SIG-M5 (cell line): ENCODE measurements around the gene ABCC4.

Source experiments
- DNase-seq: peaks from one replicate; lab custom pipeline; 2025; lab: John Stamatoyannopoulos, UW

ABCC4 gene

DNA sequence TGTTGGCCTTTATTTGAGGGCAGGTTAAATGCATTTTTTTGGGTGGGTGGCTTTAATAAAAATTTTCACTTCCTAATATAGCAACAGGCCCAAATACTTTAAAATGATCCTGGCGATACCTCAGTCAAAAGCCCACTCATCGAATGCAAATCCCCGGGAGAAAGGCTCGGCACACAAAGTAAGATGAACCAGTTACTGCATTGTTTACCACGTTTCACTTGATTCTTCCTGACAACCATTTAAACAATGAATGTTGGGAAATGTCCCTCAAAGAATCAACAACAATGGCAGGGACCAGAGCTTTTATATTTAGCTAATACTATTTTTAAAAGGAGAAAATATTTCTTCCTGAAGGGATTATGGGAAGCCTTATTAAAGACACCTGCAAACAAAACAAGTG lies 187.7 kb downstream of the ABCC4 start:
- no peak for DNase-seq

DNA sequence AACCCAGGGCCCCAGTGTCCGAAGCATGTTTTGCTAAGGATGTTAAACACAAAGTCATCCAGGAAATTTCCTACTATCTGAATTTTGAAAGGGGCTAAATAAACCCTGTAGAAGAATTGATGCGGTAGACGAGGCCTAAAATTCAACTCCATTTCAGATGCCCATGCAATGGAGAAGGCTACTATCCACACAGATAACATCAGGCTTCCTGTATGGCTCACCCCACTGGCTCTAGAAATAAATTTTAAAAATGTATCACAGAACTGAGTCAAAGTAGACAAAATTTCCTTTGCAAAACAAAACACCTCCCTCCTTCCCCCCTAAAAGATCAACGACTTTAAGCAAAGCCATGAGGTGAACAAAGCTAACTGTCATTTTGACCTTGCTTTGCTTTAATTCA lies 188.4 kb downstream of the ABCC4 start:
- DNase-seq, result no peak

DNA sequence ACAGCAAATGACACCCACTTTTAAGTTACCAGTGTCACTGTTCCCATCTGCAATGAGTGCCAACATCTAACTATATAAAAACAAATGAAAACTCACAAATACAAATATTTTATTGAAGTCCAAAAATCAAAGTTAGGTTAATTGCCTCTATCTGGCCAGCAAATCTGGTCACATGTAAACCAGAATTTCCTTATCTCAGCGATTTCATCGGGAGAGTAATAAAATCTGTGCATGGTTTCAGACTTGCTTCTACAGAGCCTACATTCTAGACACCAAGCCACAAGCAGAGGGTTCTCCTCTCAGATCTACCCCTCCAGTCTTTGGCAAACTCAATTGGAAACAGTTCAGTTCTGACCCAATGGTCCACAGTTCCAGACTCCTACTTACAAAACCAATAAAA lies 189.6 kb downstream of the ABCC4 start:
- DNase-seq, result no peak

DNA sequence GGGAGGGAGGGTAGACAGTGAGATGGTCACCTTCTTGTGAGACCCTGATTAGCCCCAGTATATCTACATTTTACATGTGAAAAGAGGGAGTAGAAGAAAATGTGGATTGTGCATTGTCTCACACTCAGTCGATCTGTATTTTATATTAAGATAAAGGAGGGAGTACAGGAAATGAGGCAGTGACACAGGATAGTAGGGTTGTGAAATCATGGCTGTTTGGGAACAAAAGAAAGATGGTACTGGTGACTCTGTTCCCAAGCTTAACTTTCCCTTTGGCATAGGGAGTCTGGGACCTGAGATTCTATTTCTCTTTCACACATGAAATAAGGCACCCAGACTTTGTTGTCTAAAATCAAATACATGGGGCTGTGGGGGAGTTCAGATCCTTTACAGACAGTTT lies 194.7 kb downstream of the ABCC4 start:
- DNase-seq, result no peak

DNA sequence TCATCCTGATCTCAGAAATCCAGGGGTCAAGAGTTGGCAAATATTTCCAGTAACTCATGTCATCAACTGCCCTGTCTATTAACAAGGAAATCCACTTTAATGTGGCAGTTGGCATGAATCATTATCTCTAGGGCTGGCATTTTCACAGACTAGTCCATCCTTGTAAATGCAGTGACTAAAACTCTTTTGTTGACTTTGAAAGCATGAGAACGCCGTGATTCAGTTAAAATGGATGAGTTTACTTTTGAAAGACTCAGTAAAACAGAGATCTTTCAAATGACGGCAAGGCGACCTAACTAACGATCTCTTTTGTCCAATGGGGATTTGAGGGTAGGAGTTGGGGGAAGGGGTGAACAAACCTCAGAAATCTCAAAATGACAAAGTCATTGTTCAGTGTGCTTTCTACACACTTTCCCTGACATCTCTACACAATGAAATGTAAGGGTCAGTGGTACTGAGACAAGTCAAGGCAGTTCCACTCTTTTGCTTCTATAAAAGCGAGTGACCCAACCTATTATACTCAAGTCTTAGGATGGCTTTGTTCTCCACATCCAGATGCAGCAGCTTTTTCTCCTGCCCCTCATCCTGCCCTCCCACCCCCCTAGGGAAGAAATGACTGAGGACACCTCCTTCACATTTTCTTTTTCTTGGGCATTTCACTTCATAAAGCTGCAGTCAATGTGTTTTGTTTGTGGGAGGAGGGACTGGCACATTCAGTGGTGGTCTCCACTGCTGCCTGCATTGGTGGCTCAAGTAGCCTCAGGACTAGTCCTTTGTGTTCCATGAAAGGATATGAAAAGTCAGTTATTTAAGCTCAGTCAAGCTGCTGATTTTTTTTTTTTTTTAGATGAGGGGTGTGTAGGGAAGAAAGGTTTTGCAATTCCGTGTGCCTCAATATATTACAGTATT lies 200.5 kb downstream of the ABCC4 start:
- DNase-seq, result no peak

DNA sequence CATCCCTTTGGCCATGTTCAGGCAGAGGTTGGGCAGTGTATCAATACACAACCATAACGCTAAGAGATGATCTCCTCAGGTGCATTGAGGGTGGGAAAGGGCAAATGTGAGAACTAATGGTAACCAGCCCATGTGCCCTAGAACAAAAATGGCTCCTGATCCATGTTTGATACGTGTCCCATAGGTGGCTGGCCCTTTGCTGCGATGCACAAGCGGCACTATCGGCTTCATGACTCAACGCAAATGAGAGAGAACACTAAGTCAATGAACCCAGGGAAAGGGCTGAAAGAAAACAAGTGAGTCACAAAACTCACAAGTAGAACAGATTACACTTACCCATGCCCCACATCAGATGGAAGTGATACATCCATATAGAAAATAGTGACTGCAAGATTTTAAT lies 201.7 kb downstream of the ABCC4 start:
- DNase-seq, result no peak

DNA sequence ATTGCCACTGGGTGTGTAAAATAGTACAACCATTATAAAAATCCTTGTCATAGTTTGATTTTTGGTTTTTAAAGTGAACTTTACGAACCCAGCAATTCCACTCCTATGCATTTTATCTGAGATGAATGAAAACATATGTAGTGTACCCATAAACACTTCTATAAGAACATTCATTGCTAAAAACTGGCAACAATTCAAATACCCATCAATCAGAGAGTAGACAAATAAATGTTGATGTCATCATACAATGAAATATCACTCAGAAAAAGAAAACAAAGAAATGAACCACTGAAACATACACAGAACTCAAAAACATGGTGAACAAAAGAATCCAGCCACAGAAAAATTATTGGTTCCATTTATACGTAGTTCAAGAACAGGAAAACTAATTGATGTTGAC lies 202.3 kb downstream of the ABCC4 start:
- no peak for DNase-seq

DNA sequence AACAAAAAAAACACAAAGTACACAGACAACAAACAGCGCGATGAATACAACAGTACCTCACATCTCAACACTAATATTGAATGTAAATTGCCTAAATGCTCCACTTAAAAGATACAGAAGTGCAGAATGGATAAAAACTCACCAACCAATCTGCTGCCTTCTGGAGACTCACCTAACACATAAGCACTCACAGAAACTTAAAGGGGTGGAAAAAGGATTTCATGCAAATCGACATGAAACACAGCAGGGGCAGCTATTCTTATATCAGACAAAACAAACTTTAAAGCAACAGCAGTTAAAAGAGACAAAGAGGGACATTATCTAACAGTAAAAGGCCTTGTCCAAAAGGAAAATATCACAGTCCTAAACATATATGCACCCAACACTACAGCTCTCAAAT lies 209.5 kb downstream of the ABCC4 start:
- no peak for DNase-seq

DNA sequence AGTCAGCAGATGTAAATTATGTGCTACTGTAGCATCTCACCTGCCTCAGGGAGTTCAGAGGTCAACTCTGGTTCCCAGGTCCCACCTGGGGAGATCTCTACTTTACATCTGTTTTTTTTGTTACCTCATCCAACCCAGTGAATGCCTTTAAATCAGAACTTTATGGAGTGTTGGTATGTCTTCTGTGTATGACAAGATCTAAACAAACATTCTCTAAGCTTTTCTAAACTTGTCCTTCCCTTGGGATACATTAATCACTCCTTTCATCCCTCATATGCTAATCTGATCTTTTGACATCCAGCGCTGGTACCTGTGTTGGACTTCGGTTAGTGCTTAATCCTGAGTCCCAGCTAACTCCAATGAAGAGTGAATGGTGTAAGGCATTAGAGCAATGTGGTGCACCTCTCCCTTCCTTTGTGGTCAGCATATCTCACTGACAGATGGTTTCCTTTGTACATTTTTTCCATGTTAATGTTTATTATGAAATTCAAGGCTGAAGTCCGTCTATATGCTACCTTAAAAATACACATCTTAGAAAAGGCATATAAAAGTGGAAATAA lies 213.4 kb downstream of the ABCC4 start:
- DNase-seq, result no peak

DNA sequence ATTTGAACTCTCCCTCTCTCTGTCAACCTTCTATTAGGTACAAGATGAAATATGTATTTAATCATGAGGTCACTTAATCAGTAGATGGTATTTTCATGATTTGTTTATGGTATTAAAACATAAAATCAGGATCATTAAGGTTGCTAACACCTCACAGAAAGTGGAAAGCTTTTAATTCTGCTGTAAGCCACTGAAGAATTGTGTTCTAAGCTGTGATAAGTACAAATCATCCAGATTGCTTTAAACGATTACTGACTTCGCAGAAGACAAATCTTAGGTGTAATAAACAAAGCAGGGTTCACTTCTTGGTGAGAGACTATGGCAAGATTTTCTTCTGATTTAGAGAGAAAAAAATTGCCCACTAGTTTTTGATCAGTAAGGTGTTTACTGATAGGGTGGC lies 214.5 kb downstream of the ABCC4 start:
- no peak for DNase-seq

DNA sequence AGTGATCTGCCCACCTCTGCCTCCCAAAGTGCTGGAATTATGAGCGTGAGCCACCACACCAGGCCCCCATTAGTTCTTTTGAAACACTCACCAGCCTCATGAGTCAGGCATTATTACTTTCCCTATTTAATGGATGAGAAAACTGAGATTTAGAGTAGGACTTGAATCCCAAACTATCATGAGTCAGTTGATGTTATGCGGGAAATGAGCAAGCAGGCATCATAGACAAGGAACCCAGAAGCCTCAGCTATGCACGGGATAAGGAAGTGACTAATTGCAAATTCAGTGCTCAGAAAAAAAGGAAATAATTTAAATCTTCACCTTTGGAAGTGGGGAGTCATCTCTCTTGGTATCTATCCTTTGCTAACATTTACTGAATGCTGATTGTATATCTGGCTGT lies 217.5 kb downstream of the ABCC4 start:
- no peak for DNase-seq

DNA sequence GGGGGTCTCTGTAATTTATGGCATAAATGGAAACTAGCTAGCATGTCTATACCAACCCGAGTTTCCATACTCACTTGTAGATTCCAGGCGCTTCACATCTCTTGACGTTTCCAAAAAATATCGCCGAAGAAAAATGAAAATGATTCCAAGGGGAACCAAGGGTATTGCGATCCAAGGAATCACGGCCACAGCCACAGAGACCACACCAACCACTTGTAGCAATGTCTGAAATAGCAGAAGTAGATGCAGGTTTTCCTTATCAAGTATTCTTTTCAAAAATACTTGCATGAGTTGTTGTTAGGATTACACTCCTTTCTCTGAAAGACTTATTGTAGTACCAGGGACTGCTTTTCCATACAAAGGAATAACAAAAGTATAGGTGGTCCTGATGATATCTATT lies 218.2 kb downstream of the ABCC4 start:
- DNase-seq, result no peak

DNA sequence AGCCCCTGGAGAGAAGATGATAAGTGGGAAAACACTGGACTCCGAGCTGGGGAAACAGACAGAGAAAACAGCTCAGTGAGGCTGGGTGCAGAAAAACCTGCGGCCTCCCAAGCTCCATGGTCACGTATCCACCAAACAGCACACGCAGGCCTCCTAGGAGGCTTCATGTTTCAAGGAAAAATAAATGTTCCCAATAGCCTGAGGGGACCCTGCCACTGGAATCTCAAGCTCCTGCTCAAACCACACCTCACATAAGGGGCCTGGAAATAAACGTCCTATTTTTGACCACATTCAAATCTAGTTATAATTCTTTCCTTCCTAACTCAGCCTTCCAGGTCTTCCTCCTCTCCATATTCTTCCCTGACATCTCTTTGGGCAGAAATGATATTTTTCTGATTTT lies 225.7 kb downstream of the ABCC4 start:
- no peak for DNase-seq

DNA sequence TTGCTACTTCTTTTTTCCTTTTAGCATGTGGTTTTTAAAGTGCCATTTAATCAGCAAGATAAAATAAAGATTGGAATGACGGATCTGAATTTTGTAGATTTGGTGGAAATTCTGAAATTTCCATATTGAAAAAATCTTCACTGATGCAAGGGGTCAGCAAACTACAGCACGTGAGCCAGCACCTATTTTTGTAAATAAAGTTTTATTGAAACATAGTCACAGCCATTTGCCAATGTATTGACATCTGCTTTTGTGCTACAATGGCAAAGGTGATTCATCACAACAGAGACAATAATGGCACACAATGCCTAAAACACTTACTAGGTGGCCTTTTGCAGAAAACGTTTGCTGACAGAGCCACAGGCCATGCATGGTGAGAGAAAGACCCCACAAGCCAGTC lies 226.4 kb downstream of the ABCC4 start:
- DNase-seq, result no peak

DNA sequence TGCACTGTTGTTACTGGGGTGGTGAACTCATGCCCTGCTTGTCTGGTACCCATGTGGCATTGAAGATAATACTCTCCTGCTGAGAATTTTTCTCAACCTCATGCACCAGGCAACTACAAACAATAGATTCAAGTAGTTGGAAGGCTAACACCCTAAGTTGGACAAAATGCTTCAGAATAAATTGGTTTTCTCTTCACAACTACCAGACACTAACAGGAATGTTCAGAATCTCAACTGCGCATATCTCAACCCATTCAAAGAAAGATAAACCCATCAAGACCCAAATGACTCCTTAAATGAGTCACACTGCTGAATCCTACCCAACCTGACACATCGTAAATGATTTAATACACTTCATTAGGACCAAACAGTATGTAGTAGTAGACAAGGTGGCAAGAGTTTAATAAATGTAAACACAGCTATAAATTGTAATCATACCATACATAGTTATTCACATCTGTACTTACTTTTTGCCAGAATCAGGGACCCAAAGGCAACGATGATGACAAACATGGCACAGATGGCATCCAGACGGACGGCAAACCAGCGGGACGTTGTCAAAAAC lies 227.4 kb downstream of the ABCC4 start:
- DNase-seq, result no peak

DNA sequence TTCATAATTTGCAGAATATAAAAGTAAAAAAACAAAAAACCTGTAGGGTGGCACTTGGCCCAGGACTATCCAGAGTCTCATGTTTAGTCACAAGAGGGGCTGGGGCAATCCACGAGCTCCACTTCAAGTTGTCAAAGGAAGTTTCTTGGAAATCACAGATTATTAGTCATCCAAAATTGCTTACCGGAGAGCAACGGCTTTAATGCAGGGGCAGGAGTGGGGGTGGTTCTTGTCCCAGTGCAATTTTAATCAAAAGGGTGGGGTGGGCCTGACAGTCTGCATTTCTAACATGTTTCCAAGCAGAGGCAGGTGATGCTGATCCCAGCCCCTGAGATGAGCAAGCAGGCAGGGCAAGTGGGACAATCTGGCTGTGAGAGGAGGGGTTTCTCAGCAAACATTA lies 233.9 kb downstream of the ABCC4 start:
- no peak for DNase-seq

DNA sequence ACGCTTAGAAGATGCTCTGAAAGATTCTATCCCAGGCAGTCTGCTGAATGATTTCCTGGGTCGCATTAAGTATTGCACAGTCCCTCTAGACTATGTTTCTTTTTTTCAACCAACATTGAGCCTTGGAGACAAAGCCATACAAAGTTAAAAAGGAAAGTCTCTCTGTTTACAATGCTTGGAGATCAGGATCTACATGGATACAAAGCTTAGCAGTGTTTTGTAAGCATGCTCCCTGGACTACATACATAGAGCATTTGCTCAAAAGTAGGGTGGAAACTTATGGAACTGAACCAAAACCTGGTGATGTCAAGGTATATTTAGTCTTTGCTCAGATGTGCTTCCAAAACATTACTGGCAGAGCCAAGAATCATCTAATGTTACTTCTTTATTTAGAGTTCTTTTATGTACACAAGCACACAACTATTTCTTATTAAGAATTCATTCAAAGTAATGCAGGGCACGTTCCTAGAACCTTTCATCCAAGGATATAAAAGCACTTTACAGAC lies 241.2 kb downstream of the ABCC4 start:
- no peak for DNase-seq

DNA sequence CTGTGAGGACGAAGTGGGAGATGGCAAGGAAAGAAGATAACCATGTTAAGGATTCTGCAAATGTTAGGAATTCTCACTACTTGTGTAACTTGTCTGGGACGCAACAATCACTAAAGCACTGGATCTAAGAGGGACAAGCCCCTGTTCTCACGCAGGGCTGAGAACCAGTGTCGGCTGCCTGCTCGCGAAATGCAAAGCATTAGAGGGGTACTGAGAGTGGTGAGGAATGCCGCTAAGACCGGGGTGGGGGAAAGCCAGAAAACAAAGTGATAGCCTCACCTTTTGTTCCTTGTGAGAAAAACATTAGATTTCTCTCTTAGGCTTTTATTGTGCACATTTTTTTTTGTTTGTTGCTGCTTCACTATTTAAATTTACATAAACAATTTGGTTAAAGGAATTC lies 241.9 kb downstream of the ABCC4 start:
- DNase-seq, result no peak

DNA sequence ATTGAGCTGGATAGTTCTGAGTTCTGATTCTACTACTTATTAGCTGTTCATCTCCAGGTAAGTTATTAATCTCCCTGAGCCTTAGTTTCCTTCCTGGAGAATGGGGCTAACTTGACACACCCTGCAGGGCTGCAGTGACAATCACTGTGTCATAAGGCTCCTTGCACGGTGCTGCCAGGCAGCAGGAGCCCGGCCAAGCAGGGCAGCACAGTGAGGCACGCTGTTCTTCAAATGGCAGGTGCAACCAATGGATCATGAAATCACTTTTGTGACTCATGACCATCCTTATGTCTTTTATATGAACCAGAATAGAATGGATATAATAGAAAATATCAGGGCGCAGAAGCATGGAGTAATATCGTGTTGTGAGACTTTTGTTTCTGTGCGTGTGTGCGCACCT lies 242.6 kb downstream of the ABCC4 start:
- no peak for DNase-seq

DNA sequence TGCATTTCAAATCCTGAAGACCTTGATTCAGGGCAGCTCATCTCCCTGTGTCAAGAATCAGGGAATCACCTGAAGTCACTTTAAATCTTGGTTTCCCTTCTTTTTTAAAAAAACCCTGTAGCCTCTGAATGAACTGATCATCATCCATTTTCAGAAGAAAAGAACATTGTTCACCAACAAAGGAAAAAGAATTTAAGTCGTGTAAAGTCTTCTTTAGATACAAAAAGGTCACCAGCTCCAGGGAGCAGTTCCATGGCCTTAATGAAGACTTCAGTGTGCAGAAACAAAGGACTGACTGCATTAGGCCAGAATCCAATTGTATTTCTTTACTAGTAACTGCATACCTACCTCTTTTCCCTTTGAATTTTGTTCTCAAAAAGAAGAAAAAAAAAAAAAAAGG lies 245.0 kb downstream of the ABCC4 start:
- DNase-seq, result no peak

DNA sequence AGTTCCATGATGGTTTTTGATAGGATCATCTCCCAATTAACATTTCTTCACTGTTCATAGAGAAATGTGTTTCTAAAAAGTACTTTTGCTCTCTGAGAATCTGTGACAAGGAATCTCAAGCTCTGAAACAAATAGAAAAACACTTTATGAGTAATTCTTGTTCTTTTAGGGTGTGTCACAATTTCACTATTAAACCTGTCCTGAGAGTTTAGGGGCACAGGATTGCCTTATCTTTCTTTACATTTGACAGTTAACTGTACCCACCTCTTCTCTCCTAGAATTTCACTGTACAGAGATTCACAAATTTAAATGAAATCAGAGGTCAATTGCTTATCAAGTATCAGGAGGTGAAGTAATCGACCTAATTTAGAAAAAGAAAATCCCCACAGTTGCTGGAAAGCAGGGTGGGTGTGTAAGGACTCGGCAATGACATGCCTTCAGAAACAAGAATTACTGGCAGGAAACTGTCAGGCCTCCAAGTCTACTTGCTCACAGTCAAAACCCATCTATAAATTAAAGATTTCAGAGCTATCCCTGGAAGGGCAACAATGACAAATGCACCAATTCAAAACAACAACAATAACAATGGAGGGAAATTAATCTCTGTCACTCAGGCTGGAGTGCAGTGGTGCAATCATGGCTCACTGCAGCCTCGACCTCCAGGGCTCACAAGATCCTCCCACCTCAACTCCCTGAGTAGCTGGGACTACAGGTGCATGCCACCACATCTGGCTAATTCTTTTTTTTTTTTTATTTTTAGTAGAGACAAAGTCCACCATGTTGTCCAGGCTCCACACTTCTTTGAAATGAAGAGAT lies 250.2 kb downstream of the ABCC4 start:
- DNase-seq, result no peak

DNA sequence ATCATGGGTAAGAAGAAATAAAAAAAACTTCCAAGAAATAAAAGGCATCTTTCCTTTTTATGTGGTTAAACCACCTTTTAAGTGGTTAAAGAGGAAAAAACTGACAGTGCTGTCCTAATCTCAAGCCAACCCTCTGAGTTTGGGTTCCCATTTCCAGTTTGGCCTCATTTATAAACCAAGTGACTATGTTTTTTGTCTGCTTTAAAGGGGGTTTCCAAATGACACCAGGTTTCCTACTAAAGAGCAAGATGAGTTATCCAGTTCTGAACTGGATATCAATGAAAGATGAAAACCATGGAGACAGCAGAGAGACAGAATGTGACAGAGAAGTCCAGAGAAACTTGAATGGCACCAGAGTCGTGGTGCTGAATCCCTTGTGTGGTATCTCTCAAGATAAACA lies 251.5 kb downstream of the ABCC4 start:
- no peak for DNase-seq
